Measurements from ENCODE around the gene NFKBIA. TPM values are rescaled to one million over a fixed set of nuclear protein-coding genes. Genes with fewer than 3 reads are reported as not detected.

The NFKBIA gene
- total RNA-seq, 4 donors from 2014 or later: 139 to 441 (median 298) TPM

- intact Hi-C loops (cut with DNase I): no loop called here
- Histone ChIP-seq H3K27me3 (no peaks in the 10 kb centered on the region), H3K4me1 (peaks cover 44 to 69% (median 50%) of the 10 kb centered on the region in 3 donors), H3K27ac (peak overlapping the region in 3 of 4 donors; percentile 34 to 89 (median 66)), H3K9me3 (peaks cover 0 to 13% (median 8%) of the 10 kb centered on the region in 3 donors), H3K36me3 (no peaks in the 10 kb centered on the region), H3K4me3 (no peak overlapping the region)
- no peak for TF ChIP-seq POLR2A (IDR thresholded peaks at IDR 0.05)
- TF ChIP-seq CTCF (IDR thresholded peaks at IDR 0.05): no peak
- 50 to 80% methylated on average over 1 to 2 of the region's 2 CpGs for WGBS, 2 donors
- DNase-seq: no peak
Measured at GRCh38 chr14:35368139-35368460, 36.4 kb downstream of the NFKBIA start.

- 91% methylated on average over 5 of the region's 5 CpGs; no CpG with 5 or more reads in 1 of the 2 donors for WGBS, 2 donors
- Histone ChIP-seq H3K9me3 (peaks cover 0 to 13% (median 8%) of the 10 kb centered on the region in 3 donors), H3K4me1 (peaks cover 44 to 80% (median 58%) of the 10 kb centered on the region in 3 donors), H3K36me3 (no peaks in the 10 kb centered on the region), H3K27me3 (no peaks in the 10 kb centered on the region), H3K27ac (peak overlapping the region in 3 of 4 donors; percentile 4 to 90 (median 89)), H3K4me3 (no peak overlapping the region)
- intact Hi-C loops (cut with DNase I): no loop called here
- DNase-seq: no peak
- TF ChIP-seq CTCF (IDR thresholded peaks at IDR 0.05): no peak
- TF ChIP-seq POLR2A (IDR thresholded peaks at IDR 0.05): no peak
Measured at GRCh38 chr14:35367056-35367372, 37.5 kb downstream of the NFKBIA start.

GRCh38 chr14:35366521-35366976 is 38.0 kb downstream of the NFKBIA start:
- Histone ChIP-seq H3K36me3 (no peaks in the 10 kb centered on the region), H3K9me3 (peaks cover 0 to 8% (median 8%) of the 10 kb centered on the region in 3 donors), H3K4me1 (peaks cover 44 to 81% (median 58%) of the 10 kb centered on the region in 3 donors), H3K4me3 (no peak overlapping the region), H3K27me3 (no peaks in the 10 kb centered on the region), H3K27ac (peak overlapping the region; percentile 78 to 90 (median 86))
- no peak for TF ChIP-seq POLR2A (IDR thresholded peaks at IDR 0.05)
- no peak for TF ChIP-seq CTCF (IDR thresholded peaks at IDR 0.05)
- intact Hi-C loops (cut with DNase I): no loop called here
- no peak for DNase-seq
- WGBS, 2 donors: 84 to 100% methylated on average over 2 to 3 of the region's 8 CpGs

- no peak for DNase-seq
- 80% methylated on average over 1 of the region's 12 CpGs; no CpG with 5 or more reads in 1 of the 2 donors for WGBS, 2 donors
- intact Hi-C loops (cut with DNase I): no loop called here
Measured at GRCh38 chr14:35366056-35366451, 38.5 kb downstream of the NFKBIA start.

More at GRCh38 chr14:35366056-35366451, 38.5 kb downstream of the NFKBIA start:
- H3K4me1 ChIP-seq: peaks cover 44 to 81% (median 58%) of the 10 kb centered on the region in 3 donors
- H3K27ac ChIP-seq: peak overlapping the region; percentile 78 to 90 (median 86)
- peaks cover 0 to 3% (median 3%) of the 10 kb centered on the region in 3 donors for H3K9me3 ChIP-seq
- H3K36me3 ChIP-seq: no peaks in the 10 kb centered on the region
- H3K27me3 ChIP-seq: no peaks in the 10 kb centered on the region
- no peak overlapping the region for H3K4me3 ChIP-seq
- TF ChIP-seq POLR2A (IDR thresholded peaks at IDR 0.05) (no peak), CTCF (IDR thresholded peaks at IDR 0.05) (no peak)
